HG03135 (cell line): ENCODE measurements around the gene TADA3.

Experiments used
- ATAC-seq: cut with Tn5 transposase; IDR thresholded peaks from one replicate; pipeline ENCODE4 v1.9.1; 2021; ENCODE audit warnings: mild to moderate bottlenecking, moderate library complexity; ENCODE audit not compliant: unreplicated experiment

The TADA3 gene, protein sequence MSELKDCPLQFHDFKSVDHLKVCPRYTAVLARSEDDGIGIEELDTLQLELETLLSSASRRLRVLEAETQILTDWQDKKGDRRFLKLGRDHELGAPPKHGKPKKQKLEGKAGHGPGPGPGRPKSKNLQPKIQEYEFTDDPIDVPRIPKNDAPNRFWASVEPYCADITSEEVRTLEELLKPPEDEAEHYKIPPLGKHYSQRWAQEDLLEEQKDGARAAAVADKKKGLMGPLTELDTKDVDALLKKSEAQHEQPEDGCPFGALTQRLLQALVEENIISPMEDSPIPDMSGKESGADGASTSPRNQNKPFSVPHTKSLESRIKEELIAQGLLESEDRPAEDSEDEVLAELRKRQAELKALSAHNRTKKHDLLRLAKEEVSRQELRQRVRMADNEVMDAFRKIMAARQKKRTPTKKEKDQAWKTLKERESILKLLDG

DNA sequence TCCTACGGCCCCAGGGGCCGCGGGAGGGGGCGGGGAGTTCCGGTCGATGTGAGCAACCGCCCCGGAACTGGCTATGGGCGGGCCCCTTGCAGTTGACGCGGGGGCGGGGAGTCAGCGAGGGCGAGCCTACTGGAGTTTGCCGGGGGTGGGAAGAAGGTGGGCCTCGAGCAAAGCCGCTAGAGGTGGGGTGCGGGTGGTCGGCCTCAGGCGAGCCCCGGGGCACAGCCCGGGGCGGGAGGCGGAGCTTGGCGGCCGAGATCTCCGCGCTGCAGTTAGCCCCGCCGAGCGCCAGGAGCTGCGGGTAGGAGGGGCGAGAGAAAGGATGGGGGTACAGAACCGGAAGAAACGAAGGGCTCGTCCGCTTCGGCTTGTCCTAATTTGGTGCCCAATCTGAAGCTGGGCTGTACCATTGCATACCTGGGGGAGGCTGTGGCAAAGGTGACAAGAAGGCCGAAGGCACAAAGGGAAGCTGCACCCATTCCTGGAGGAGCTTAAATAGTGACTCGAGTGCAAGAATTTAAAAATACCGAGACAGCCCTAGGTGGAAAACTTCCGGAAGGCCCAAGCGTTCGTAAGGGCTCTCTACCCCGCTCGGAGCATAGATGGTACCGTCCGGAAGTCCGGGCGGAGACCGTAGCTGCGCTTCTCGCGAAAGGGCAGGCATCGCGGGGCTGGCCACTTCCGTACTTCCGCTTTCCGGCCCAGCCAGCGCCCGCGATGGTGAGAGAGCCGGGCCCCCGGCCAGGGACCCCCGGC lies at the start of gene TADA3, which contains the start of gene ARPC4:
TADA3 (minus strand) TSS at position 69 of the 756 bp plus-strand sequence. CDS start 1,007 bp downstream, outside the sequence.
ARPC4 (plus strand) TSS at position 678 of the 756 bp plus-strand sequence; CDS start at position 718, 40 bp downstream.
- ATAC-seq = peak; percentile 83

DNA sequence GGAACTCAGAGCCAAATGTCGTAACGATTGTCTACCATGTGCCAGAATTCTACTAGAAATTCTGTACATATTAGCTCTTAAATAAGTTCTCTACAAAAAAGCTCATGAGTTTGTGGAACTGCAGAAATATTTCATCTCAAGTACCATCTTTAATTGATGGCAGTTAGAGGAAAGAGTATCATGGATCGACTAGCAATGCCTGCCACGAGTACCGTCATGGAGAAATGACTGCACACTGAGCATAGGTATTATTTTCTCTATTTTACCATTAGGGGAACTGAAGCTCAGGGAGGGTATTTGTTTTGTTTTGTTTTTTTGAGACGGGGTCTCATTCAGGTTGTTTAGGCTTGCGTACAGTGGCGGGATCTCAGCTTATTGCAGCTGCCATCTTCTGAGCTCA lies 48.7 kb upstream of the TADA3 start:
- no peak for ATAC-seq

DNA sequence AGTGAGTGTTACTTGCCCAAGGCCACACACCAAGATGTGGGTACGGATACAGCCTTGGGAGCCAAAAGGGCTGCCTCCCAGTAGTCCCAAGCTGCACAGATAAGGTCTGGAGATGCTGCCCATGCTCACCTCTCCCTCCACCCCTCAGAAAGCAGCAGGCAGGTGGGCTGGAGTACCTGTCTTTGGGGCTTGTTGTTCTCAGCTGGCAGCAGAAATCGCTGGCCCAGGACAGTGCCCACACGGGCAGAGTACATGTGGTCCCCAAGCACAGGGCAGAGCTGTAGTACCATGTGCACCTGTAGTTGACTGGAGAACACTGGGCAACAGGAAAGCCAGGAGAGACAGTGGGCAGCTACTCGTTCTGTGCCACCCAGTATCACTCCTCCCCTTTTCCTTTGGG lies 46.6 kb upstream of the TADA3 start:
- no peak for ATAC-seq

DNA sequence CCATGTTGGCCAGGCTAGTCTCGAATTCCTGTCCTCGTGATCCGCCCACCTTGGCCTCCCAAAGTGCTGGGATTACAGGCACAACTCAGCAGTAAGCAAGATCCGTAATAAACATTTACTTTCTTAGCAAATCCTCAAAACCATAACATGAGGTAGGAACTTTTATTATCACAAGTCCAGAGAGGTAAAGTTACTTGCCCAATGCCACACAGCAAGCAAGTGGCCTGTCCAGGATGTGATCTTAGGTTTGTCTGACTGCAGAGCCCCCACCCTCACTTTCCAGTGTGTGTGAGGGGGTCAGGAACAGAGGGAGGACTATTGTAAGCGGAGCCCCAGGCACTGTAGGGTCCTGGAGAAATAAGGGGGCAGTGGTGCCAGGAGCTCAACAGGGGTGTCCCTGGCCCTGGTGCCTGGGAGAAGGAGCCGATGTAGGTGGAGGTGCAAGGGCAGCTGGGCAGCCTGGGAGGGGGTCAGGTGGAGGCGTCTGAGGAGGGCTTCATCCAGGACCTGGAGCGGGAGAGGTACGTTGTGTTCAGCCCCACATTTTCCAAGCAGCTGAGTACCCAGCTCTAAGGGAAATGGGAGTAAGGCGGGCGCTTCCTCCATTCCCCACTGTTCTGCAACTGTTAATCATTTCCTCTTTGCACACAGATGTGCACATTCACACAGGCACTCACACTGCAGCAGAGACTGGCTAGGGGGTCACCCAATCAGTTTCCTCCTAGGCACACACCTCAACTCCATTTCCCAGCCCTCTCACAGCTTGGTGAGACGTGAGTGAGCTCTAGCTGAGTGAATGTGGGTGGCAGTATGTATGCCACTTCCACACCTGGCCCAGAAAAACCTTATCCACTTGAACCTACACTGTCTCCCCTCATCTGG lies 45.7 kb upstream of the TADA3 start:
- no peak for ATAC-seq

DNA sequence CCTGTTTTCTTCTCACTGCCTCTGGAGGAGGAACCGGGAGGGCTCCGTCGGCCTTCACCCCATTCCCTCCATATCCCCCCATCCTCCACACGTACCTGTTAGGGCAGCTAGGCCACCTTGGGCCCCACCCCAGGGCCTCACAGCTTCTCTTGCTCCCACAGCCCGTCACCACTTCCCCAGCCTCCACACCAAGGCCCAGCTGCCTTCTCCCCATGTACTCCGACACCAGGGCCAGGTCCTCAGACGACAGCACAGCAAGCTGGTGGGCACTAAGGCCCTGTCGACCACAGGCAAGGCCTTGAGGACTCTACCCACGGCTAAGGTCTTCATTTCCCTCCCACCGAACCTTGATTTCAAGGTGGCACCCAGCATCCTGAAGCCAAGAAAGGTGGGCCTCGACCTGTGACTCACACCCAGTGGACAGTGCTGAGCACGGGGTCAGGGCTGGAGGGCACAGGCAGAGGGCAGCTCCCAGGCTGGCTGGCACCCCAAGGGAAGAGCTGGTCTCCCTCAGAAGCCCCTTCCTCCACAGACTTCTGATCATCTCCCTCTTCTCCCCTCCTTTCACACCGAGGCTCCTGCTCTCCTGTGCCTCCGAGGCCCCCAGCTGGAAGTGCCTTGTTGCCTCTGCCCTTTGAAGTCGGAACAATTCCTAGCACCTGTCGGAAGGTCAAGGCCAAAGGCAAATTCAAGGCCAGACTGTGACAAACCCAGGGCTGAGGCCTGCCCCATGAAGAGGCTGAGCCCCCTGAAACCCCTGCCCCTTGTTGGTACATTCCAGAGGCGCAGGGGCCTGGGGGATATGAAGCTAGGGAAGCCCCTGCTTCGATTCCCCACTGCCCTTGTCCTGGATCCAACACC lies 42.5 kb upstream of the TADA3 start:
- no peak for ATAC-seq

DNA sequence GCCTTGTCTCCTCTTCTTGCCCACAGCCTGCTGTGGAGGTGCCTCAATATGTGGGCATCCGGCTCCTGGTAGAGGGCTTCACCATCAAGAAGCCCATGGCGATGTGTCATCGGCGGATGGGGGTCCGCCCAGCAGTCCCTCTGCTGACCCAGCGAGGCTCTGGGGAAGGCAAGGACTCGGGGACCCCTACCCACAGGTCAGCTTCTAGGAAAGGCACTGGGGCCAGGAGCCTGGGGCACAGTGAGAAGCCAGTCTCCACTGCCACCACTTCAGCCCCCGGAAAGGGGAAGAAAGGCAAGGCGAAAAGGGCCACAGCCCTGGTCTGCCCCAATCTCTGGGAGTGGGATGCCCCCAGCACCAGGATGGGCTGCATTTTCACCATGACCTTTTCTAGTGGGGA lies 40.8 kb upstream of the TADA3 start:
- no peak for ATAC-seq

DNA sequence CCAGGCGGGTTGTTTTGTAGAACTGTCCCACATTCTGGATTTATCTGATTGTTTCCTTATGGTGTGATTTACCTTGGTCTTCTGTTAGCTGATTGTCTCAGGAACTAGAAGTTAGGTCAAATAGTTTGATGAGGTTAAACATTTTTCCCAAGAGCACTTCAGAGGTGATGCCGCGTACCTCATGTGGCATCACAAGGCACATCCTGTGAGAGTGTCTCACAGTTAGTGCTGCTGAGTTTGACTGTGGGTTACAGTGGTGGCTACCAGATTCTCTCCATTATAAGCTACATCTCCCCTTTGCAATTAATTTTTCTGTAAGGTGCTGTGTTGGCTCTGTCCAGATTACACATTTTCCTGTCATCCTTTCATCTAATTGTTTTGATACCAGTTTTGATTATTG lies 39.0 kb upstream of the TADA3 start:
- no peak for ATAC-seq

DNA sequence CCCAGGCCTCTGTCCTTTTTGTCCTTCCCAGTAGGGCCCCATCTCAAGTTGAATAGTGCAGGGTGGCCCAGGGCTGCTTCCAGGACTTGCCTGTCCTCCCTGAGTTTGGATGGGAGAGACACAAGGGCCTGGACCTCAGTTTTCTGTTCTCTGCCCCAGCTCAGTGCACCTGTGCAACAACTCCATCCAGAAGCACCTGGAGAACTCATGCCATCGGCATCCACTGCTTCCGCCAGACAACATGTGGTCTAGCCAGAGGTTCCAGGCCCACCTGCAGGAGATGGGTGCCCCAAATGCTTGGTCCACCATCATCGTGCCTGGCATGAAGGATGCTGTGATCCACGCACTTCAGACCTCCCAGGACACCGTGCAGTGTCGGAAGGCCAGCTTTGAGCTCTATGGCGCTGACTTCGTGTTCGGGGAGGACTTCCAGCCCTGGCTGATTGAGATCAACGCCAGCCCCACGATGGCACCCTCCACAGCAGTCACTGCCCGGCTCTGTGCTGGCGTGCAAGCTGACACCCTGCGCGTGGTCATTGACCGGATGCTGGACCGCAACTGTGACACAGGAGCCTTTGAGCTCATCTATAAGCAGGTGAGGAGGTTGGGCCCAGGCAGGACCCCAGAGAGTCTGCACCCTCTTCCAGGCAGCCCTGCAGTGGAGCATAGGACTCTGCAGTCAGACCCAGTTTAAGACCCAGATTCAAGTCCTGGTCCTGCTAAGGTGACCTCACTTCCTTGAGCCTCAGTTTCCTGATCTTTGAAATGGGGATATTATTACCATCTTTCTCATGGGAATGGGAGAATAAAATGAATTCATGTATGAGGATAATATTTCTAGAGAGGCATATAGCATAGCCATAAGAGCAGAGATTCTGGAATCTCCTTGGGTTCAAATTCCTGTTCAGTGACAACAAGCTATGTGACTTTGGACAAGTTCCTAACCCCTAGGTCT lies 36.8 kb upstream of the TADA3 start:
- no peak for ATAC-seq

DNA sequence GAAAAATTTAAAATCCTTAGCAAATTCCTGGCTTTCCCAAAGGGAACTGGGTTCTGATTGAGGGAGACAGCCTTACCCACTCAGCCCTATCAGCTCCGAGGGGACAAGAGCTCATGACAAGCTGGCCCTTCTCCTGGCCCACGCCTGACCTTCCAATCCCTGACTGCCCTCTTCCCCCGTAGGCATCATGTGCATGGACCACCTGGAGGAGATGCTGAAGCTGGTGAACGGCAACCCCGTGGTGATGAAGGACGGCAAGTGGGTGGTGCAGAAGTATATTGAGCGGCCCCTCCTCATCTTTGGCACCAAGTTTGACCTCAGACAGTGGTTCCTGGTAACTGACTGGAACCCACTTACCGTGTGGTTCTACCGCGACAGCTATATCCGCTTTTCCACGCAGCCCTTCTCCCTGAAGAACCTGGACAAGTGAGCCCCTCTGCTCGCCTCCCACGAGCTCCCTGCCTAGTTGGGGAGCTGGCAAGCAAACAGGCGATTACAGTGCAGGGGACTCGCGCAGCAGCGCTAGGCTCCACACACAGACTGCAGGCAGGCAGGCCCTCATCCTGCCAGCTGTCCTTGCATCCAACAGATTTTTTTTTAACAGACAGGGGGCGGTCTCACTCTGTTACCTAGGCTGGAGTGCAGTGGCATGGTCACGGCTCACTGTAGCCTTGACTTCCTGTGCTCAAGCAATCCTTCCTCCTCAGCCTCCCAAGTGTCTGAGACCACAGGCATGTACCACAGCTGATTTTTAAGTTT lies 34.7 kb upstream of the TADA3 start:
- ATAC-seq = no peak

DNA sequence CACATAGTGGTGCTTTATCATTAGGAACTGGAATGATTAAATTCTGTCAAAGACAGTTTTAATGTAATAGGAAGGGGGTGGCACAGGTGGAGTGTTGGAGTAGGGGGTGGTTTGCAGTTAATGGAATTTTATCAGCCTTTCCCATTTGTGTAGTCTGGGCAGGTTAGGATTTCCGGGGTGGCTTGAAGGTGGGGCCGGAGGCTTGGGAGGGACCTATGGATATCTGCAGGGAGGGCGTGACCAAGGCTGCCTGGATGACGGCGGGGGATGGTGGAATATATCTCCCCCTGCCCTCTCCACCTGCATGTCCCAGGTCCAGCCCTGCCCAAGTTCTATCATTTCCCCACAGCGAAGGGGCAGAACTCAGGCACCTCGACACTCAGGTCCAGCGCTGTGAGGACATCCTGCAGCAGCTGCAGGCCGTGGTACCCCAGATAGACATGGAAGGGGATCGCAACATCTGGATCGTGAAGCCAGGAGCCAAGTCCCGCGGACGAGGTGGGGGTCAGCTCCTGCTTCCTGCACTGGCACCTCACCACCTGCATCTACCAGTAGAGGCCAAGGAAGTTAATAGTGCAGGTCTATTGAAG lies 33.3 kb upstream of the TADA3 start:
- ATAC-seq = no peak

DNA sequence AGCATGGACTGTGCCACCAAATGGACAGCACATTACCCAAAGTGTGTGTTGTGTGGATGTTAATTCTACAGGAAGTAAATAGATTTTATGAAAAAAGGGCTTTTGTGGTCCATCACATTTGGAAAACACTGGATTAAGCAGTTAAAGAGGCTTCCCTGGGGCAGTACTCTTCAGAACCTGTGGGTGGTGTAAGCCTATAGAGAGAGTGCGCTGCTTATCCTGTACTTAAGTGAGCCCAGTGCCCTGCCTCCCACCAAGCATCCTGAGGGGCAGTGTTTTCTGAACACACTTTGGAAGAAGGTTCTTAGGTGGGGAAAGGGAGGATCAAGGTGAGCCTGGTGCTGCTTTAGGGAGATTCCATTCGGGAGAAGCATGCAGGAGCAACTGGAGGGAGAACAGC lies 28.7 kb upstream of the TADA3 start:
- no peak for ATAC-seq

DNA sequence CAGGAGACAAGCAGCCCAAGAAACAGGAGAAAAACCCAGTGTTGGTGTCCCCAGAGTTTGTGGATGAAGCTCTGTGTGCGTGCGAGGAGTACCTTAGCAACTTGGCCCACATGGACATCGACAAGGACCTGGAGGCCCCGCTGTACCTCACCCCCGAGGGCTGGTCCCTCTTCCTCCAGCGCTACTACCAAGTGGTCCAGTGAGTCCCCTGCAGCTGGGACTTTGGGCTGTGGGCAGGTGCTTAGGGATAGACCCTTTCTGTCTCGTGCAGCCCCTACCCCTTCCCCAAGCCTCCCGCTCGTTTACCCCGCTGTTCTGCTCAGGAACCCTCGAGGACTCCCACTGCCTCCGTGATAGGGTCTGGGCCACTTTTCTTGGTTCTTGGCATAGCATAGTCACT lies 28.3 kb upstream of the TADA3 start:
- no peak for ATAC-seq

DNA sequence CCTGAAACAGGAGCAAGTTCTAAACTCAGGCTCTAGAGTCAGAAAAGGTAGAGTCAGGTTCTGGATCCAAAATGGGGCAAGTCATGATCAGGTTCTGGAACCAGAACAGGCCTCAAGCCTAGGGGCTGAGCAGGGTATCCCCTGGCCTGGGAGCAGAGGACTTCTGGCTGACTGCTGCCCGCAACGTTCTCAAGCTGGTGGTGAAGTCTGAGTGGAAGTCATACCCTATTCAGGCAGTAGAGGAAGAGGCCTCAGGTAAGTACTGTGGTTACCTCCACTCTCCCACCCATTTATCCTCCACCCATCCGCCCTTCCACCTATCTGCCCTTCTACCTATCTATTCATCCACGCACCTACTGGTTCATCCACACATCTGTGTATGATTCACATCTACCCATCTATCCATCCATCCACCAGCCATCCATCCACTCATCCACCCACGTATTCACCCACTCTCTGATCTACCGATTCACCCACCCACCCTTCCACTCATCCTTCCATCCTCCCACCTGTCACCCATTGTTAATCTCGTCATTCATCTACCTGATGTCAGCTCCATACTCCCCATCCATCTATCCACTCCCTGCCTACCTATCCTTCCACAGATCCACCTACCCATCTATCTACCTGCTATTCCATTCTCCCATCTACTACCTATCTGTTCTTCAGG lies 26.5 kb upstream of the TADA3 start:
- ATAC-seq = no peak

DNA sequence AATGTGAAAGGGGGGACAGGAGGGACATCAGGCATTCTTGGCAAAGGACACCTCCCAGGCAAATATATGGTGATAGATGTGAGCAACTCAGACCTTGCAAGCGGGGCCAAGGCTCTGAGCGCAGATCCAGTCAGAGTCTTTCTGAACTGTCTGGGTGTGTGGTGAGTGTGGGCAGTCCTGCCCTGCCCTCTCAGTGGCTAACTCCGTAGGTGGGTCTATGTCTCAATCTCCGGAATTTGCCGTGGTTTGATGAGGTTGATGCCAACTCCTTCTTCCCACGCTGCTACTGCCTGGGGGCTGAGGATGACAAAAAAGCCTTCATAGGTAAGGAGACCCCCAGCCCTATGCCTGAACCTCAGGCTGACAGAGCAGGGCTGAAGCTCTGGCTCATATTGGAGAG lies 25.2 kb upstream of the TADA3 start:
- no peak for ATAC-seq

DNA sequence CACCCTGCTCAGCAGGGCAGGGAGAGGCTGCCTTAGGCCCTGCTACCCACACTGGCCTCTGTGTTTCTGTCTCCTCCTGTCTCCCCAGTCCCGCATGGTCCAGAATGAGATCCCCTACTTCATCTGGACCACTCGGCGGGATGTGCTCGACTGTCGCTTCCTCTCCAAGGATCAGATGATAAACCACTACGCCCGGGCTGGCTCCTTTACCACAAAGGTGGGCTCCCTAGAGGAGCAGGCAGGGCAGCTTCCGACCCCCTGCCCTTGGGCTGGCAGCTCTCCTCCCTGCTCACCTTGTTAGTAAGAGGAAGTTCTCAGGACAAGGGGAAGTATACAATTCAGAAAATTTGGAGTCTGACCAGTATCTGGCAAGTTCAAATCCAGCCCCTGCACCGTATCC lies 23.7 kb upstream of the TADA3 start:
- no peak for ATAC-seq

DNA sequence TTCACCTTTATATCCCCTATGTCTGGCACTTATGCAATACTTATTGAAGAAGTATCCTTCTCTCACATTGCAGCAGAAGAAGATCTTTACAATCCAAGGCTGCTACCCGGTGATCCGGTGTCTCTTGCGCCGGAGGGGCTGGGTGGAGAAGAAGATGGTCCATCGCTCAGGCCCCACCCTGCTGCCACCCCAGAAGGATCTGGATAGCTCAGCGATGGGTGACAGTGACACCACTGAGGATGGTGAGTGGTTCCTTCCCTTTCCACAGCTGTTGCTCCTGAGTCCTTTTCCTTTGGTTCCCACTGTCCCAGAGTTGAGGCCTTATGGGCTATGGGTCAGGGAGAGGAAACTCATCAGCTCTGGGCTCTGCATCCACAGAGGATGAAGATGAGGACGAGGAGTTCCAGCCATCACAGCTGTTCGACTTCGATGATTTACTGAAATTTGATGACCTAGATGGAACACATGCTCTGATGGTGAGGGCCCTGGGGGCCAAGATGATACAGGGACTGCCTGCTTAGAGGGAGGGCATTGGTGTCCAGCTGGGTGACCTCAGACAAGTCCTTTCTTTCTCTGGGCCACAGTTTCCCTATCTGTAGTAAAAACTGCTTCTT lies 20.7 kb upstream of the TADA3 start:
- ATAC-seq = no peak

DNA sequence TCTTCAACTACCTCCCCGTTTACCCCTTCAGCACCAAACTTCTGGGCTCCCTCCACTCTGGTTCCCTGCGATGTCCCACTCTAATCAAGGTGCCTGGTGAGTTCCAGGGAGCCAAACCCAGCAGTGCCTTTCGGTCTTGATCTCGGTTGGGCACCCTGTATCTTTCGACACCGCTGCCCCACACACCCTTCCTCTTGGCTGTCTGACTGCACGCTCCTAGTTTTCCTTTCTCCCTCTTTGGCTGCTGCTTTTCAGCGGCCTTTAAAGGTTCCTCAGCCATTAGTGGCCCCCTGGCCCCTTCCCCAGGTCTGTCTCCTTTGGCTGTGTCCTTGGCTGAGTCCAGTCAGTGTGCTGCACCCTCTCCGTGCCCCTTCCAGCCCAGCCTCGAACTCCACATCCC lies 18.6 kb upstream of the TADA3 start:
- ATAC-seq = no peak
